HepG2 (cell line): ENCODE data around the gene RANGRF. TPM values are rescaled to one million over a fixed set of nuclear protein-coding genes. Genes with fewer than 3 reads are reported as not detected.
A peak's percentile ranks its signal among the peaks of the same experiment; 100 is the strongest.

Experiments used
- ETV6 ChIP-seq: sonication (generic); formaldehyde crosslinking; conservative IDR thresholded peaks from 2 replicates; pipeline ENCODE4 v1.4.0; 2020; ENCODE audit warnings: missing genetic modification reagents
- MED8 ChIP-seq: sonication (generic); formaldehyde crosslinking; IDR thresholded peaks from 2 replicates; pipeline ENCODE4 v1.8.1; 2023; ENCODE audit warnings: mild to moderate bottlenecking, missing genetic modification reagents; ENCODE audit not compliant: insufficient replicate concordance
- NR2F6 ChIP-seq, 2 experiments: IDR thresholded peaks; 2 replicates each; pipeline ENCODE4 v1.6.1; 2016; ENCODE audit warnings: antibody characterized with exemption in 1 of 2, mild to moderate bottlenecking in 1 of 2
- SKI ChIP-seq: fragments of 450-650 bp; IDR thresholded peaks from one replicate; pipeline ENCODE4 v1.6.1; 2018; ENCODE audit warnings: mild to moderate bottlenecking; ENCODE audit not compliant: partially characterized antibody
- ZBTB1 ChIP-seq: sonication (generic); formaldehyde crosslinking; IDR thresholded peaks from 2 replicates; pipeline ENCODE4 v1.4.0; 2020; ENCODE audit warnings: missing genetic modification reagents, borderline replicate concordance
- ZNF432 ChIP-seq: sonication (generic); formaldehyde crosslinking; IDR thresholded peaks from 2 replicates; pipeline ENCODE4 v1.5.0; 2020; ENCODE audit warnings: missing genetic modification reagents, mild to moderate bottlenecking, borderline replicate concordance
- ZNF660 ChIP-seq: sonication (generic); formaldehyde crosslinking; IDR thresholded peaks from 2 replicates; pipeline ENCODE4 v1.5.1; 2020; ENCODE audit warnings: mild to moderate bottlenecking, low read depth, missing genetic modification reagents, borderline replicate concordance
- ZNF7 ChIP-seq: IDR thresholded peaks from 2 replicates; pipeline ENCODE4 v1.6.1; 2016; ENCODE audit warnings: missing biosample characterization, missing genetic modification reagents
- ZNF709 ChIP-seq: sonication (generic); formaldehyde crosslinking; IDR thresholded peaks from 2 replicates; pipeline ENCODE4 v1.5.0; 2020; ENCODE audit warnings: mild to moderate bottlenecking, missing genetic modification reagents
- ZNF768 ChIP-seq: sonication (generic); formaldehyde crosslinking; IDR thresholded peaks from 2 replicates; pipeline ENCODE4 v1.4.0; 2020; ENCODE audit warnings: missing genetic modification reagents
- polyA plus RNA-seq, 8 experiments: library from polyadenylated mRNA; depleted of rRNA in 3 of 8; stranded (reverse) in 7 of 8; unstranded in 1 of 8; fragments of >200 nt; fragmentation: Illumina TruSeq in 4 of 8; extraction: Trizol in 4 of 8; gene quantifications; 2 replicates each; pipeline versions ENCODE4 v1.2.1 to v1.2.3, GENCODE V29; 2011 to 2016; ENCODE audit warnings: low read depth in 4 of 8, missing spikeins in 1 of 8, mixed read lengths in 1 of 8; ENCODE audit not compliant: insufficient read depth in 1 of 8
- total RNA-seq, 5 experiments: library from RNA; depleted of rRNA; stranded (reverse); fragments of >200 nt; fragmentation: Illumina TruSeq; extraction: Trizol; gene quantifications; 2 replicates each; pipeline ENCODE4 v1.2.3, GENCODE V29; 2016; ENCODE audit warnings: low read depth in 1 of 5
- TF ChIP-seq, protein P1 (sequence below): sonication (generic); formaldehyde crosslinking; IDR thresholded peaks from 2 replicates; pipeline ENCODE4 v1.4.0; 2020; ENCODE audit warnings: missing genetic modification reagents
- TF ChIP-seq, protein P2 (sequence below): sonication (generic); formaldehyde crosslinking; IDR thresholded peaks from 2 replicates; pipeline ENCODE4 v1.8.0; 2022; ENCODE audit warnings: missing genetic modification reagents, mild to moderate bottlenecking, inconsistent platforms, borderline replicate concordance
- TF ChIP-seq, protein P3 (sequence below), 2 experiments: fragments of 450-650 bp in 1 of 2; sonication (generic) in 1 of 2; formaldehyde crosslinking in 1 of 2; IDR thresholded peaks; 2 replicates each; pipeline versions ENCODE4 v1.6.1 to v1.8.0; 2016 to 2022; ENCODE audit warnings: antibody characterized with exemption in 1 of 2, mild to moderate bottlenecking in 1 of 2, missing genetic modification reagents in 1 of 2

RANGRF gene
- total and polyA plus RNA-seq, 2 of the 13 experiments (the other 11 are each of a cell fraction or from before 2014, with no cell fraction given): 18.6 to 40.7 TPM

- TF ChIP-seq, protein P1, sequence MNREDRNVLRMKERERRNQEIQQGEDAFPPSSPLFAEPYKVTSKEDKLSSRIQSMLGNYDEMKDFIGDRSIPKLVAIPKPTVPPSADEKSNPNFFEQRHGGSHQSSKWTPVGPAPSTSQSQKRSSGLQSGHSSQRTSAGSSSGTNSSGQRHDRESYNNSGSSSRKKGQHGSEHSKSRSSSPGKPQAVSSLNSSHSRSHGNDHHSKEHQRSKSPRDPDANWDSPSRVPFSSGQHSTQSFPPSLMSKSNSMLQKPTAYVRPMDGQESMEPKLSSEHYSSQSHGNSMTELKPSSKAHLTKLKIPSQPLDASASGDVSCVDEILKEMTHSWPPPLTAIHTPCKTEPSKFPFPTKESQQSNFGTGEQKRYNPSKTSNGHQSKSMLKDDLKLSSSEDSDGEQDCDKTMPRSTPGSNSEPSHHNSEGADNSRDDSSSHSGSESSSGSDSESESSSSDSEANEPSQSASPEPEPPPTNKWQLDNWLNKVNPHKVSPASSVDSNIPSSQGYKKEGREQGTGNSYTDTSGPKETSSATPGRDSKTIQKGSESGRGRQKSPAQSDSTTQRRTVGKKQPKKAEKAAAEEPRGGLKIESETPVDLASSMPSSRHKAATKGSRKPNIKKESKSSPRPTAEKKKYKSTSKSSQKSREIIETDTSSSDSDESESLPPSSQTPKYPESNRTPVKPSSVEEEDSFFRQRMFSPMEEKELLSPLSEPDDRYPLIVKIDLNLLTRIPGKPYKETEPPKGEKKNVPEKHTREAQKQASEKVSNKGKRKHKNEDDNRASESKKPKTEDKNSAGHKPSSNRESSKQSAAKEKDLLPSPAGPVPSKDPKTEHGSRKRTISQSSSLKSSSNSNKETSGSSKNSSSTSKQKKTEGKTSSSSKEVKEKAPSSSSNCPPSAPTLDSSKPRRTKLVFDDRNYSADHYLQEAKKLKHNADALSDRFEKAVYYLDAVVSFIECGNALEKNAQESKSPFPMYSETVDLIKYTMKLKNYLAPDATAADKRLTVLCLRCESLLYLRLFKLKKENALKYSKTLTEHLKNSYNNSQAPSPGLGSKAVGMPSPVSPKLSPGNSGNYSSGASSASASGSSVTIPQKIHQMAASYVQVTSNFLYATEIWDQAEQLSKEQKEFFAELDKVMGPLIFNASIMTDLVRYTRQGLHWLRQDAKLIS: no peak
- TF ChIP-seq NR2F6 (IDR thresholded peaks at IDR 0.05) (peak; percentile 44; the same call in 1 of the 2 replicates), NR2F6 (CRISPR knock-in tag; IDR thresholded peaks at IDR 0.05) (0 out of 2 replicates have a peak, but pooled peaks have one; percentile 27), ETV6 (CRISPR knock-in tag) (no peak), ZNF660 (peak; percentile 27; the same call in 1 of the 2 replicates), ZNF7 (CRISPR knock-in tag) (no peak), MED8 (CRISPR knock-in tag) (no peak), ZBTB1 (CRISPR knock-in tag) (no peak), ZNF432 (CRISPR knock-in tag) (no peak), ZNF768 (CRISPR knock-in tag) (0 out of 2 replicates have a peak, but pooled peaks have one; percentile 7), ZNF709 (CRISPR knock-in tag) (0 out of 2 replicates have a peak, but pooled peaks have one; percentile 33), SKI (no peak)
- TF ChIP-seq, protein P2, sequence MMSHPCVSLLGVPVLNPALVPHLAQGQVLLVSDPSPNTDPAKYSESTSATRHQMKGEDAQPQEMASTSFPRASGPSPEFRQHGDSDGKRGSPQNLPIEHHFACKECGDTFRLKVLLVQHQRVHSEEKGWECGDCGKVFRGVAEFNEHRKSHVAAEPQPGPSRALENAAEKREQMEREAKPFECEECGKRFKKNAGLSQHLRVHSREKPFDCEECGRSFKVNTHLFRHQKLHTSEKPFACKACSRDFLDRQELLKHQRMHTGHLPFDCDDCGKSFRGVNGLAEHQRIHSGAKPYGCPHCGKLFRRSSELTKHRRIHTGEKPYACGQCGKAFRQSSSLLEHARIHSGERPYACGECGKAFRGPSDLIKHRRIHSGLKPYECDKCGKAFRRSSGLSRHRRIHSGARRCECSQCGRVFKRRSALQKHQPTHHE (CRISPR knock-in tag): 0 out of 2 replicates have a peak, but pooled peaks have one; percentile 20
- TF ChIP-seq, protein P3, sequence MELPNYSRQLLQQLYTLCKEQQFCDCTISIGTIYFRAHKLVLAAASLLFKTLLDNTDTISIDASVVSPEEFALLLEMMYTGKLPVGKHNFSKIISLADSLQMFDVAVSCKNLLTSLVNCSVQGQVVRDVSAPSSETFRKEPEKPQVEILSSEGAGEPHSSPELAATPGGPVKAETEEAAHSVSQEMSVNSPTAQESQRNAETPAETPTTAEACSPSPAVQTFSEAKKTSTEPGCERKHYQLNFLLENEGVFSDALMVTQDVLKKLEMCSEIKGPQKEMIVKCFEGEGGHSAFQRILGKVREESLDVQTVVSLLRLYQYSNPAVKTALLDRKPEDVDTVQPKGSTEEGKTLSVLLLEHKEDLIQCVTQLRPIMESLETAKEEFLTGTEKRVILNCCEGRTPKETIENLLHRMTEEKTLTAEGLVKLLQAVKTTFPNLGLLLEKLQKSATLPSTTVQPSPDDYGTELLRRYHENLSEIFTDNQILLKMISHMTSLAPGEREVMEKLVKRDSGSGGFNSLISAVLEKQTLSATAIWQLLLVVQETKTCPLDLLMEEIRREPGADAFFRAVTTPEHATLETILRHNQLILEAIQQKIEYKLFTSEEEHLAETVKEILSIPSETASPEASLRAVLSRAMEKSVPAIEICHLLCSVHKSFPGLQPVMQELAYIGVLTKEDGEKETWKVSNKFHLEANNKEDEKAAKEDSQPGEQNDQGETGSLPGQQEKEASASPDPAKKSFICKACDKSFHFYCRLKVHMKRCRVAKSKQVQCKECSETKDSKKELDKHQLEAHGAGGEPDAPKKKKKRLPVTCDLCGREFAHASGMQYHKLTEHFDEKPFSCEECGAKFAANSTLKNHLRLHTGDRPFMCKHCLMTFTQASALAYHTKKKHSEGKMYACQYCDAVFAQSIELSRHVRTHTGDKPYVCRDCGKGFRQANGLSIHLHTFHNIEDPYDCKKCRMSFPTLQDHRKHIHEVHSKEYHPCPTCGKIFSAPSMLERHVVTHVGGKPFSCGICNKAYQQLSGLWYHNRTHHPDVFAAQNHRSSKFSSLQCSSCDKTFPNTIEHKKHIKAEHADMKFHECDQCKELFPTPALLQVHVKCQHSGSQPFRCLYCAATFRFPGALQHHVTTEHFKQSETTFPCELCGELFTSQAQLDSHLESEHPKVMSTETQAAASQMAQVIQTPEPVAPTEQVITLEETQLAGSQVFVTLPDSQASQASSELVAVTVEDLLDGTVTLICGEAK (IDR thresholded peaks at IDR 0.05): no peak
- TF ChIP-seq, protein P3 (CRISPR knock-in tag; IDR thresholded peaks at IDR 0.05): no peak; the same call in 1 of the 2 replicates
Observed at GRCh38 chr17:8288336-8289102, at the start of gene RANGRF (continued).
